Effector memory CD4-positive, alpha-beta T cell (primary cell): ENCODE measurements around the gene PCED1B.
"Not testable (repeated sequence)": the region's sequence is repeated elsewhere in the genome, so short reads cannot be mapped to it uniquely, and the experiment has no call there.

Experiments used
- DNase-seq, 3 donors: peaks; one replicate each; pipeline ENCODE4 v3.0.0-alpha.2; 2020
- H3K27ac ChIP-seq: 2 replicates; pipeline ENCODE4 v1.7.0; 2013; ENCODE audit warnings: mild to moderate bottlenecking, low read length, moderate library complexity; ENCODE audit not compliant: insufficient read depth, poor library complexity, severe bottlenecking
- H3K27me3 ChIP-seq: replicated peaks from 2 replicates; pipeline ENCODE4 v1.7.0; 2013; ENCODE audit warnings: mild to moderate bottlenecking, low read length; ENCODE audit not compliant: insufficient read depth, control insufficient read depth, poor library complexity, severe bottlenecking
- H3K36me3 ChIP-seq: 2 replicates; pipeline ENCODE4 v1.7.0; 2013; ENCODE audit warnings: mild to moderate bottlenecking, low read length, moderate library complexity; ENCODE audit not compliant: control insufficient read depth, insufficient read depth
- H3K4me1 ChIP-seq: 2 replicates; pipeline ENCODE4 v1.7.0; 2013; ENCODE audit warnings: low read length, mild to moderate bottlenecking; ENCODE audit not compliant: control insufficient read depth, insufficient read depth, poor library complexity, severe bottlenecking
- H3K4me3 ChIP-seq: 2 replicates; pipeline ENCODE4 v1.7.0; 2013; ENCODE audit warnings: low read length, low read depth, mild to moderate bottlenecking; ENCODE audit not compliant: insufficient read depth, poor library complexity, severe bottlenecking
- H3K9me3 ChIP-seq: 2 replicates; pipeline ENCODE4 v1.7.0; 2013; ENCODE audit warnings: mild to moderate bottlenecking, low read length, moderate library complexity; ENCODE audit not compliant: control insufficient read depth

PCED1B gene

GRCh38 chr12:47194501-47194900 lies 115.1 kb downstream of the PCED1B start:
- Histone ChIP-seq H3K27ac (no peak overlapping the region), H3K4me1 (peaks cover 37% of the 10 kb centered on the region)

GRCh38 chr12:47200446-47200845 lies 121.0 kb downstream of the PCED1B start:
- peaks cover 13% of the 10 kb centered on the region for H3K36me3 ChIP-seq
- no peak overlapping the region for H3K27ac ChIP-seq
- no peaks in the 10 kb centered on the region for H3K9me3 ChIP-seq
- DNase-seq: no peak
- H3K4me3 ChIP-seq: no peak overlapping the region
- H3K27me3 ChIP-seq: no peaks in the 10 kb centered on the region
- peaks cover 15% of the 10 kb centered on the region for H3K4me1 ChIP-seq

More at GRCh38 chr12:47194501-47194900, 115.1 kb downstream of the PCED1B start:
- Histone ChIP-seq H3K36me3 (no peaks in the 10 kb centered on the region), H3K9me3 (no peaks in the 10 kb centered on the region), H3K4me3 (no peak overlapping the region), H3K27me3 (no peaks in the 10 kb centered on the region)
- DNase-seq: no peak

- H3K27ac ChIP-seq, H3K9me3 ChIP-seq, DNase-seq, H3K27me3 ChIP-seq, H3K4me3 ChIP-seq: not testable (repeated sequence)
- Histone ChIP-seq H3K36me3 (peaks cover 16% of the 10 kb centered on the region), H3K4me1 (peaks cover 22% of the 10 kb centered on the region)
Measured at GRCh38 chr12:47201190-47201589, 121.8 kb downstream of the PCED1B start.

GRCh38 chr12:47202176-47202575 lies 122.8 kb downstream of the PCED1B start:
- no peak for DNase-seq
- H3K9me3 ChIP-seq: no peaks in the 10 kb centered on the region
- H3K4me1 ChIP-seq: peaks cover 28% of the 10 kb centered on the region
- H3K36me3 ChIP-seq: peaks cover 16% of the 10 kb centered on the region
- no peak overlapping the region for H3K4me3 ChIP-seq
- peak overlapping the region; percentile 24 for H3K27ac ChIP-seq
- H3K27me3 ChIP-seq: no peaks in the 10 kb centered on the region

GRCh38 chr12:47205532-47206449 lies 126.4 kb downstream of the PCED1B start:
- Histone ChIP-seq H3K36me3 (peaks cover 39% of the 10 kb centered on the region), H3K4me3 (peak overlapping the region; percentile 46), H3K27ac (peak overlapping the region; percentile 69), H3K4me1 (peaks cover 54% of the 10 kb centered on the region), H3K9me3 (no peaks in the 10 kb centered on the region), H3K27me3 (no peaks in the 10 kb centered on the region)
- DNase-seq: peak in 1 of 3 donors; percentile 7

GRCh38 chr12:47206450-47207339 lies 127.3 kb downstream of the PCED1B start:
- Histone ChIP-seq H3K9me3 (no peaks in the 10 kb centered on the region), H3K4me1 (peaks cover 50% of the 10 kb centered on the region), H3K4me3 (peak overlapping the region; percentile 46), H3K27me3 (no peaks in the 10 kb centered on the region), H3K27ac (peak overlapping the region; percentile 69), H3K36me3 (peaks cover 39% of the 10 kb centered on the region)
- no peak for DNase-seq

- Histone ChIP-seq H3K27me3 (no peaks in the 10 kb centered on the region), H3K36me3 (peaks cover 39% of the 10 kb centered on the region), H3K9me3 (no peaks in the 10 kb centered on the region), H3K4me3 (peak overlapping the region; percentile 46), H3K27ac (peak overlapping the region; percentile 69), H3K4me1 (peaks cover 50% of the 10 kb centered on the region)
- DNase-seq: peak; percentile 29 to 41 (median 39)
Measured at GRCh38 chr12:47207340-47207717, 127.9 kb downstream of the PCED1B start.

GRCh38 chr12:47207829-47208248 lies 128.4 kb downstream of the PCED1B start:
- H3K27ac ChIP-seq: peak overlapping the region; percentile 69
- H3K9me3 ChIP-seq: no peaks in the 10 kb centered on the region
- H3K4me1 ChIP-seq: peaks cover 50% of the 10 kb centered on the region
- no peaks in the 10 kb centered on the region for H3K27me3 ChIP-seq
- peak overlapping the region; percentile 0 for H3K4me3 ChIP-seq
- peaks cover 39% of the 10 kb centered on the region for H3K36me3 ChIP-seq
- no peak for DNase-seq

GRCh38 chr12:47209014-47209413 lies 129.6 kb downstream of the PCED1B start:
- Histone ChIP-seq H3K27me3 (no peaks in the 10 kb centered on the region), H3K9me3 (no peaks in the 10 kb centered on the region), H3K36me3 (peaks cover 39% of the 10 kb centered on the region), H3K4me1 (peaks cover 50% of the 10 kb centered on the region), H3K4me3 (peak overlapping the region; percentile 19), H3K27ac (peak overlapping the region; percentile 69)
- DNase-seq: no peak
